GM04503 (cell line): ENCODE data around the gene SH3GL2.

Source experiments
- DNase-seq: peaks from one replicate; pipeline ENCODE4 v3.0.0-alpha.2; 2012; ENCODE audit warnings: low read depth

The SH3GL2 gene

DNA sequence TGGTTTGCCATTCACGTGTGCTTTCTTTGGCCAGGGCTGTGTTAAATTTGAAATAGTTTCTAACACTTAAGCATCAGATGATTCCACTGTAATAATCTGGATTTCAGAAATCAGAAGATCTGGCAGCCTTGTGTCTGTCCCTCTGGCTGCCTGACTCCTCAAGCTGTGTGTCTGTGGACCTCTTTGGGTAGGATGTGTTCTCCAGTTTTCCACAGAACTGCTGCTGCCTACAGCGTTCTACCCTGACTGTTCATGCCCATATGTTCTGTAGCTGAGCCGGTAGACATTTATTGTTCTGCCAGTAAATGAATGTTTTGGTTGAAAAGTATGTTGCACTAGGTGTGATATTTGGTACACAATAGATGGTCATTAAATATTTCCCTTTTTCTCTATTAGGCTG is 81.3 kb downstream of the SH3GL2 start:
- DNase-seq, result no peak

DNA sequence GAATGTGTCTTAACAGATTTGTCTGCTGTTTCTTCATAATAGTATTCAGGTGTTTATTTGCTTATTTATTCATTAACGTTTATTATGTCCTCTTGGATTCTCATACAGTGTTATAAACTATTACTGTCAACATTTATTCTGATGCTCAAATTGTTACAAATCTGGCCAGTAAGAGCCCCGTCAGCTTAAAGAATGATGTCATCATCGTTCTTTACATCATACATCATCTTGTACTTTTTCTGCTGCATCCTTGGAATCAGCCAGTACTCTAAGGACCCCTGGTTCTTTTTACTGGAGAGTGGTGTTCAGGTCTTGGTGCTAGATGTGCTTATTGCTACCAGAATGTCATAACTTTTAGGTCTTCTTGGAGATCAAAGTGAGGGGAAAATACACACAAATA is 86.6 kb downstream of the SH3GL2 start:
- no peak for DNase-seq

DNA sequence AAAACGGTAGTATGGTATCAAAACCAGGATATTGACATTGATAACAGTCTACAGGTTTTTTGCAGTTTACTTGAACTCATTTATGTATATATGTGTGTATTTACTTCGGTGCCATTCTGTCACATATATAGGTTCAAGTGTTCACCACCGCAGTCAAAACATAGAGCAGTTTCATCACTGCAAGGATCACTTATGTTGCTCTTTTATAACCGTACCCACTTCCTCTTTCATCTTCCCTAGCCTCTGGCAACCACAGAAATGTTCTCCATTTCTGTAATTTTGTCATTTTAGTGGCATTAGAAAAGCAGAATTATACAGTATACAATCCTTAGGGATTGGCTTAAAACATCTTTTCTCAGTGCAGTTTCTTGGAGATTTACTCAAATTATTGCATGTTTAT is 90.3 kb downstream of the SH3GL2 start:
- no peak for DNase-seq

DNA sequence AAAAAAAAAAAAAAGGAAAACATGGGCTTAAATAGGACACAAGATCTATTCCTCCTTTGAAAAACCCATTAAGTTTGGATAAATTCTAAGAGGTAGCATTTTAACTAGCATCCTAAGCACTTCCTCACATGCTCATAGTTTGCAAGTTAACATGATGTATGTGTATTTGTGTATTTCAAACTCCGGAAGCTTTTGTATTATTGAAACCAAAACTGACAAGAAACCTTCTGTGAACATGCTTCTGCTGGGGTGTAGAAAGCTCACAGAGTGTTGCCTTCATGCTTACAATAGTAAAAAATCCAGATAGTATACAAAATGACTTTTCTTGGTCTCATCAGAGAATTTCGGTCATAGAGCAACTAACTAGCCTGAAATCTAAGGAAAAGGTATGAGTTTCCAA is 103.8 kb downstream of the SH3GL2 start:
- DNase-seq, result no peak

DNA sequence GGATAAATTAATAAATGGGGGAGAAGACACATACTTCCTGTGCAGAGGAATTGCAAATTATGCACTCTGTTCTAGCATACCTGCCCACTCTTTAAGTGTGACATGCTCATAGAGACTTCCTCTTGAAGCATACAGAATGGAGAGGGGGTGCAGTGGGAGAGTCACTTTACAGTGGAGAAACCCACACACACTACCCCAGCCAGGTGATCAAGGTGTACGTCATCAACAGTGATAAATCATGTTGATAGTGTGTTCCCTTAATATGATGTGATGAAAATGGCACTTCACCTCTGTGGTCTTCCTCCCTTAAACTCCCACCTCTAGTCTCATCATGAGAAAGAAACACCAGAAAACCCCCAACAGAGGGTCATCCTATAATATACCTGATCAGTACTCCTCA is 110.0 kb downstream of the SH3GL2 start:
- no peak for DNase-seq

DNA sequence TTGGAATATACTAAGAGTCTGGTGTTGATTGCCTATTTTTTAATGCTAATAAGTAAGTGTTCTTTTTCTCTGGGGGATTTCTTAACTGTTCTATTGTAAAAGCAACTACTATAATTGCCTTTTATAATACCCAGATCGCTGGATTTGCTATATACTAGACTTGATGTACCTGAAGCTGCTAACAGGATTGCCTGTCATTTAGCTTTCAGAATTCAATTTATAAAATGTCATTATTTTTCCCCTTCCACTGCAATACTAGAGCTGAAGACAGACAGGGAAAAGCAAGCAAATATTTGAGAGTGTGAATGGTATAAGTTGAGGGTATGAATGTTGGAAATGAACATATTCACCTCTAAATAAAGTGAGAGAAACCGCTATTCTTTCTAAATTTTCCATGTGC is 115.5 kb downstream of the SH3GL2 start:
- DNase-seq, result no peak

DNA sequence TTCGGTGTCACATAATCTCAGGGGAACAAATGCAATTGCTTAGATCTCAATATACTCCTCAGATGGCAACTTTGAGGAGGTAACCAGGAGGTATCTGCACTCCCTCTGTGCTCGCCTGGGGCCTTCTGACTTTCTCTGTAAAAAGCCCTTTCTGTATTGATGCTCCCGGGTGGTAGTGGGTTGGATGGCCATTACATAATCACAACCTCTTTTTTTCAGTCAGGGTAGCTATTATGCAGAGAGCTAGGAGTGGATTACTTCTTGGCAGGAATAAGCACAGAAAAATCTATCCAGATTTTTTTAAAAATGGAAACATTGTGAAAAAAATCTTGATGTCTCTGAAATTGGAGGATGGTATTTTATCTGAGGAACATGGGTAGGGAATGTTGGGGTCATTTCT is 116.6 kb downstream of the SH3GL2 start:
- DNase-seq, result no peak

DNA sequence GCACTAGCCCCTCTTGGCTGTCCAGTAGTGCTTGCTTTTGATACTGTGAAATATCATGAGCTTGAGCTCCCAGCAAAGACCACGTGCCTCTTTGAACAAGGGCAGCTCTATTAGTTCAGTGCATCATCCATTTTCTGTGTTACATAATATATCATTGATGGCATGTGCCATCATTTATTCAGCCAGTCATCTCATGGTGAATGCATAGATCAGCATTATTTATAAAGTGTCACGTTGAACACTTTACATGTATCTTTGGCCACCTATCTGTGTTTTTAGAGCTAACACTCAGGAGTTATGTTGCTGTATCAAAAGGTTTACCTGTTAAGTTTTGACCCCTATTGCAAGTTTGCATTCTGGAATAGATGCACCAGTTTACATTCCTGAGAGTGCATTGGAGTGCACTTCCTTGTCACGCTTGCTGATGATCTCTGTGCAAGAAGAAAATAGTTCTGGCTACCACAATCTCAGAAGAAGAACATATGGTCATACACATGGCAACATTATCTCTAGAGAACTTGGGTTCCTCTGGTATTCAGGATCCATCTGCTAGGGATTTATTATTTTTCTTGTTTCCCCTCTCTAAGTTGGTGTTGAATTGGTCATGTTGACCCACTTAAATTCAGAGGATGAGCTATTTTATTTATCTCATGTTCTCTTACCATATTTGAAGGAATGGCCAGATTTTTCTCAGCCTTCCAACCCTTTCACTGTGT is 120.9 kb downstream of the SH3GL2 start:
- DNase-seq, result no peak

DNA sequence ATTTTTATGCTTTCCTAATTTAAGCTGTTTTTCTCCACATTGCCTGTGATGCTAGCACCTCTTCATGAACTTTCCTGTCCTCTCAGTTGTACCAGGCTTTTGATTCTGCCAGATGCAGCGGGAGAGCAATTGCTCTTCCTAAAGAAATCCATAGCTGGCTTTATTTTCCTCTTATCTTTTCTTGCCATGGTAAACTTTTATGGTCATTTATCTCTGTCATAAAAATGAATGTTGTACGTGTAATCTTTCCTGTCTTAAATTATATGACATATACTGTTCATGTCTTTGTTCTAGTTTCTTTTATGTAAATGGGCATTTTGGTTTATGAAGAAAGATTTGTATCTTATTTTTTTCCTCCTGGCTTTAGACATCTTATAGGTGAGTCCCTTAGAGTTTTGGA is 127.5 kb downstream of the SH3GL2 start:
- DNase-seq, result no peak

DNA sequence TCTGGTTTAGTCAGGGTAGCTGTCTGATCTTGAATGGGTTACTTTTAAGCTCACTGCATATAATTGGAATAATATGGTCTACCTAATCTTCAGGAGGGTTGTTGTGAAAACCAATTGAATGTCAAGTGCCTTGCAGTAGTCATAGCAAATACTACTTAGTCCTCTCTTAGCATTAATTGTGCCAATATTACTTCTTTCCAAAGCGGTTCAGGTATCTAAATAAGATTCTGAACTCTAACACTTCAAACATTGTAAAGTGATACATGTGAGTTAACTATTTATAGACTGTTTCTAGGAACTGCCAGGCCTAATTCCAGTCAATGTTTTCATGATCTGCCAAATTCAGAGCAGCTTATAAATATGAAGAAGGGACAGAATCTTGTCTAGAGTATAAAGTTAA is 140.2 kb downstream of the SH3GL2 start:
- no peak for DNase-seq

DNA sequence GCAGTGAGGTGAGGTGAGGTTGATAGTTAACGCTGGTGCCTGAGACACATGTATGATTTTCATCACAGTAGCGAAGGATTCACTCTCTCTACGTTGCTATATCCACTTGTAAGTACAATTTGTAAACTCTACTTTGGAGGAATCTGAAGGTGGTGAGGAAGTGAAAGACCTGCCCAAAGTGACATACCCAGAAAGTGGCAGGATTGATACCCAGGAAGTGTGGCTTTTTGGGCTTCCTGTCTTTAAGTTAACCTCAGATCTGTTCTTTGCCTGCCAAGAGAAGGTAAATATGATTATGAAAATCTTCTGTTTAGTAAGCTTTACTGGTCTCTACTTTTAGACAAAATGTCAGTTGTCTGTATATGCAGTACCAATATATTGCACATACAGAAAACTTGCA is 143.1 kb downstream of the SH3GL2 start:
- no peak for DNase-seq

DNA sequence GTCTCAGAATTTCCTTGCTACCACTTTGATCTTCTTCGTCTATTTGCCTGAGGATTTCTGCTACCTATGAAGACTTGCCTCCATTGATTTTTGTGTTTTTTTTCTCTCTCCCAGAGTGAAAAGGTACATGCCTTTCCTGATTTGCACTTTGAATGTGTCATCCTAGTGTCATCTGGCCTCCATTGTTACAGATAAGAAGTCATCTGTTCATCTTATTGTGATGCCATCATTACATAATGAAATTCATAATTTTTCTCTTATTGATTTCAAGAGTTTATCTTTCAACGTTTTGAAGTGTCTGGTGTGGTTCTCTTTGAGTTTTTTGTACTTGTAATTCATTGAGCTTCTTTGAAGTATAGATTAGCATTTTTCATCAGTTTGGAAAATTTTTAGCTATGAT is 144.8 kb downstream of the SH3GL2 start:
- no peak for DNase-seq

DNA sequence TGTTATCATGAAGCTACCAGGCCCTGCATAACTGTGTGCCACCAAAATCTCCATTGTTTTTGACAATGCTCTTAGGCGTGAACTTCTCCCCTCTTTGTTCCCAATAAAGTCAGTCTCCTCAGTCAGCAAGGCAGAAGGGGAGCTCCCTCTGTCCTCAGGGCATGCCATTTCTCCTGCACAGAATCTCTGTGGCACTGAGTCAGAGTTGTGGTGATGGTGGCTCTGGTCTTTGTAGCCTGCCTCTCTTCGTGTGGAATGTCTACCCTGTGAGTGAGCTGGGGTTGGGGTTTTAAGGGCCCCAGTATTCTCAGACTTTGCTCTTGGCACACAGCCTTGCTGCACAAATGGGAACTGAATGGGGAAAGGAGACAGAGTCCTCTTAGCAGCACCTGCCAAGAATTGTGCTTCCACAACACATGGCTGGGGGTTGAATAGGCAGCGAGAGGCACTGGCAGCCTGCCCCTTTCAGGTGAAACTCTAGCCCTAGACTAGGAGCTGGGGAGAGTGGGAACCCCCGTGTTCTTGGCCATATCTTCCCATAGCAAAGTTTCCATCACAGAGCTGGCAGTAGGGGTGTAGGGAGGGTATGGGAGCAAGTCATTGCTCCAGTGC is 146.6 kb downstream of the SH3GL2 start:
- DNase-seq, result no peak

DNA sequence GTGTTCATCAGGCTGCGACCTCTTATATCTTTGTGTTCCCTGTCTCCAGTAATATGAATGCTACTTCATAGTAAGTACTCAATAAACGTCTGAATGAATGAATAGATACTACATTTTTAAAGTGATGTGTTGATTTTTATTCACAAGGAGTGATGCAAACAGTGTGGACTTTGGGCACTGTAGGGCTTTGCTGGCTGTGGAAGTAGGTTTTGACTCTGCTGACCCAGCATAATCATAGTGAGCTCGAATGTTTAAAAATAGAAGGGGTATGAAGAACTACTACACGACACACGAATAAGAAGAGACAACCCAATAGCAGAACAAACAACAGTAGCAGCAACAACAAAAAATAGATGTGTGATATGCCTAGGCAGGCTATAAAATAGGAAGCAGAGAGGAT is 147.4 kb downstream of the SH3GL2 start:
- no peak for DNase-seq

DNA sequence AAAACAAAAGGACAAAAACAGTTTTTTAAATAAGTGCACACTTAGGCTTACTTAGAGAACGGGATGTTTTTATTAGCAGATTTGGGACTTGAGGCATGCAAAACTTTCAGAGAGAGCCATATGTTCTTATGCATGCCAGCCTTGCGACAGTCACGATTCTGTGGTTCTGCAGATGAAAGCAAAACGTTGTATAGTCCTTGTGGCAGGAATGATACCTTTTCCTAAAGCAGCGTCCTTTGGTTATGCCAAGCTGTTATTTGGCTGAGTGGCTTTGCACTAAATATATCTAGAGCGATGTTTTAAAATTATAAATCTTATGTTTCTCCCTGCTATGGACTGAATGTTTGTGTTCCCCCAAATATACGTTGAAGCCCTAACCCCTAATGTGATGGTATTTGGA is 152.0 kb downstream of the SH3GL2 start:
- no peak for DNase-seq

DNA sequence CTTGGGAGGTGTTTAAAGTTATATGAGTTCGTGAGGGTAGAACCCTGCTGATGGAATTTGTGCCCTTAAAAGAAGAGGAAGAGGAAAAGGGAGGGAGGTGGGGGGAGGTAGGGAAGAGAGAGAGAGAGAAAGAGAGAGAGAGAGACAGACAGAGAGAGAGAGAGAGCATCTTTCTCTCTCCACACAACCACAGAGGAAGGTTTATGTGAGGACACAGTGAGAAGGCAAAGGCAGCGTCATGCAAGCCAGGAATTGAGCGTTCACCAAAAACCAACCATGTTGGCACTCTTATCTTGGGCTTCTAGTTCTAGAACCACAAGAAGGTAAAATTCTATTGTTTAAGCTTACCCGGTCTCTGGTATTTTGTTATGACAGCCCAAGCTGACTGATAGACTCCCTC is 152.4 kb downstream of the SH3GL2 start:
- DNase-seq, result no peak

DNA sequence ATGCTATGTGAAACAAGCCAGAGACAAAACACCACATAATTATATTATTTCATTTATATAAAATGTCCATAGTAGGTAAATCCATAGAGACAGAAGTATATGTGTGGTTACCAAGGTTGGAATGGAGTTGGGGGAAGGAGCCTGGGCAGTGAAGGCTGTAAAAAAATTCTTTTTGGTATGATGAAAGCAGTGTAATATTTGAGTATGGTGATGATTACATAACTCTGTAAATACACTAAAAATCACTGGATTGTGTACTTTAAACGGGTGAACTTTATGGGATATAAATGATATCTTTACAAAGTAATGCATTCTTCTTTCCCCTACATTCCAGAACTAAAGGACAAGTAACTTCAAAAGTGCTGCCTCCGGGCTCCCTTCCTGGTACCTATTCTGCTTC is 155.8 kb downstream of the SH3GL2 start:
- no peak for DNase-seq

DNA sequence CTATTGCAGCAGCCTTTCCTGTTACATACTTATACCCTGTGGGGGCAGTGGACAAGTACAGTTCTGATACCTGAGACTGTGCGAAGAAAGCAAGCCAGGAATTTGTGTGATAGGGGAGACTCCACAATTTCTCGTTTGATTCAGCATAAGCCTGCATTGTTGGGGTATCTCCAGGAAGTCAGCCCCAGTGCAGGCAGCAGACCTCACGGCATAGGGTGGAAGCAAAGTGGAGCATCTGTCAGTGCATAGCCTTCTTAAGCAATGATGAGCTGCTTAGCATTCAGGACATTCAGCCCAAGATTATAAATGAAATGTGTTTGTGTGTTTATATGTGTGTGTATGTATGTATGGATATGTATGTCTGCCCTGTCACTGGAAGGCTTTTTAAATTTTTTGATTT is 157.0 kb downstream of the SH3GL2 start:
- no peak for DNase-seq

DNA sequence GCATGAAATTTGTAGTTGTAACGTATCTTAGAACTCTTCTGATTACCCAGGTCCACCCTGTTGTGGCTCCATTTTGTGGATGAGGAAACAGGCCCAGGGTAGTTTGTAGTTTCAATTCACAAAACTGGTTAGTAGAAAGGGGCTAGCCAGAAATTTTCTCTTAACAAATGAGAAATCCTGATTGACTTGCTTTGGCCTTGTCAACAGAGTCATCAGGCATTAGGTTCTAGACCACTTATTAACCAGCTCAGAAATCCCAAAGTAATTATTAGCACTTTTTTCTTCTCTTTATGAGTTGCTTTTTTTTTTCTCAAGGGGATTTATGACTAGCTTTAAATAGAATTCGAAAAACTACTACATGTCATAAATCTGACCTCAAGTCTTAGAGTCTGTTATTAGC is 160.2 kb downstream of the SH3GL2 start:
- no peak for DNase-seq

DNA sequence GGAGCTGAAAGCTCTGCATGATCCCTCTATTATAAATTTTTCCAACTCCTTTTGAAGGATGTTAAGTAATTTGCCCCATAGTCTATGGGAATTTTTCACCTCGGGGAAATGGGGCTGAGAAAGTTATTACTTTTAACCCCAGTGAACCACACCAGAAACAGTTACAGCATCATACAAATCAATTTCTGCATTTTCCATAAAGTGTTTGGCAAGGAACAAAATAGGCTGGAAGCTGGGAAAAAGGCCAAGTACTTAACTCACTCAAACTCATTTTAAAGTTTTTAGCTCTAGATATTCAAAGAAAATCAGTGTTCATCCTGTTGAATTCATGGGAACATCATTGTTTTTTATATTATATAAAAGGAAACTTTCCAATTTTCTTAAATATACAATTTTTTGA is 160.9 kb downstream of the SH3GL2 start:
- DNase-seq, result no peak

DNA sequence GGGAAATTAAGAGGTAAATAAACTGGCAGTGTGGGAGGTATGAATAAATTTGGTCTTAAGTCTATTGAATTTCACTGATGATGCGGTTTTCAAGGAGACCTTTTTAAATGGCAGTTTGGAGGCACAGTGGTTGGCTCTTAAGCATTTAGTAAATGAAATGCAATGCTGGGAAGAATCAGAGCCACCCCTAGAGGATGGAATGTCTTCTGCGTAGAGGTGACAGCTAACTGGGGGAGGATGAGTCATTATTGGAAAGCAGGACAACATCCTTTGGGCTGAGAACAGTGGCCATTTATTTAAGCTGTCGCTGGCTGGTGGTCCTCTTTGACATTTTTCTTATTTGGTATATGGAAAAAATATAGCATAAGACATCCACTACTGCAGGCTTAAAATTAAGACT is 163.2 kb downstream of the SH3GL2 start:
- DNase-seq, result no peak

DNA sequence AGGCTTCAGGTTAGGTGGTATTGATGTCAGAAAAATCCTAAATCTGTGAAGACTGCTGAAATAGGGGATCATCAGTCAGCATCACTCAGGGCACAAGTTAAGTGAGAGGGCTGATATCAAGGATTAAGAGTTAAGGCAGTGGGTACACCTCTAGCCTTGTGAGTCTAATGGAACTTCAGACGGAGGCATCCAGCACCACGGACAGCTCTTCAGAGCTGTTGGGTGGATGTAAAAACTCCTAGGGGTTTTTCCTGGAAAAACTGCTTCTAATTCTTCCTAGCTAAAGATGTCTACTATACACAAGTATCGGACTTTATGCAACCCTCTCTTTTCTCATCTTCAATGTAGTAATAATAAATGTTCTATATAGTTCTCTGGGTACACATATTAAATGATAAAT is 165.9 kb downstream of the SH3GL2 start:
- no peak for DNase-seq

DNA sequence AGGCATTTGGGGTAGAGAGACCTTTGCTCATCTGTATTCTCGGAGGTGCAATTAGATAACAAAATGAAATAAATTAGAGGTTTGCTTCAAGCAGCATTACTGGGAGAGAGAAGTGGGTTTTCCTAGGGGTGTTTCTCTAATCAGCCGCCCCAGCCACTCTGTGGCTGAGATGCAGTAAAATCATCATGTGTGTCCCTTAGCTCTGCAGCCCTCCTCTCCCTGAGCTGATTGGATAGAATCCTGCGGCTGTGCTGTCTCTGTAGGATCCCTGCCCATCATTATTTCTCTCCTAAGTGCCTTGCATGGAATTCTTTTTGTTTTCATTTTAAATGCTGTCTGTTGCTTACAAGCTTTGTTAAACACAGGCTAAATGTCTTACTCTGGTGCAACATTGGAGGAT is 171.4 kb downstream of the SH3GL2 start:
- no peak for DNase-seq

DNA sequence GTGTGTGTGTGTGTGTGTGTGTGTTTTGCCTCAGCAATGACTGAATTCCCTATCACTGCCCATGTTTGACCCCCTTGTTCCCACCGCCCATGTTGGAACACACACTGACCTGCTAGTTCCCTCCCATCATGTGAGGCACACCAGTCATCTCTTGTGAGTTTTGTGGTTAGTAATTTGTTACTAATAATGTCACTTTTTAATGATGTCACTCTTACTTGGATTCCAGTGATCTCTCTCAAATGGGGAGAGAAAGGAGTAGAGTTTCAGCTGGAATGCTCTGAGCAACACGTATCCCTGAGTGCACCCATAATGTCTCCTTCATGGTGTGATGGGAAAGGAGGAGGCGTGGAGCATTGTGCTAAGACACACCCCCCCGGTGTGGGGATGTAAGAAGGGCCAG is 172.6 kb downstream of the SH3GL2 start:
- DNase-seq, result no peak
